Posterior cingulate gyrus (tissue), 11 donors: ENCODE measurements around the gene OPCML.

ENCODE experiments used
- DNase-seq, 10 donors: peaks; one replicate each; pipeline versions ENCODE4 v3.0.0 to v3.0.0-alpha.2; 2020 to 2021; ENCODE audit warnings: mixed read lengths in 3 of 10
- intact Hi-C: fragments of 100-400 bp; cut with DNase I; formaldehyde crosslinking; loops from one replicate; pipeline ENCODE4 v1.15.1; 2023

OPCML gene

DNA sequence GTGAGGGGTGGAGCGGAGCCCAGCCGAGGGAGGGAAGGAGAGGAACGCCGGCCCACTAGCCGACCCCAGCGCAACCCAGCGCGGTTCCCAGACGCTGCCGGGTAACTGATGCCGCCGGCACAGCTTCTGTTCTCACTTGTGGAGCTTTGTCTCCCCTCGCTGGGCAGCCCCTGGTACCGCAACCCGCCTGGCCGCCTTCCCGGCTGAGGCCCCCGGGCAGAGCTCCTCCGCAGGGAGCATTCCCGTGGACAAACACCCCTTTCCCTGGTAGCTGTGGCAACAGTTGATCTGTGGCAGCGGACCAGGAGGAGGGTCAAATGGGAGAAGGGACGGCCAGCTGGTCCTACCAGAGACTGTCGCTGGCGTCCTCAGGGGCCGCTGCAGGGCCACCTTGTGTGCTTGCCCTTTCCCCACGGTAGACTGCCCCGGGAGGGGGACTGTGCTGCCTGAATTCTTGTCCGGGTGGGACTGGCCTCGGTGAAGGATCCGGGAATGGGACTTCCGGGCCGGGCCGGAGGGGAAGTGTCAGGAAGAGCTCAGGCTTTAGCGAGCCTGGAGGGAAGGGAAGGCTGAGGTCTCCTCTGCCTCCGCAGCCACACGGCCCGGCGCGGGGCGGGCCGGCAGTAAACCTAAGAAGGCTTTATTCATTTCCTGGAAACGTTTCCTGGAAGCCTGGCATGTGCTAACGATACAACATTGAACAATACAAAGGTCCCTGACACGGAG, 468.0 kb downstream of the OPCML start:
- intact Hi-C loops, result loop anchor here (5.0 to 10.0 kb wide), 2 partner anchors 122 to 1370 kb away; no protein-coding TSS in a partner anchor
- peak; percentile 70 to 96 (median 74) for DNase-seq

DNA sequence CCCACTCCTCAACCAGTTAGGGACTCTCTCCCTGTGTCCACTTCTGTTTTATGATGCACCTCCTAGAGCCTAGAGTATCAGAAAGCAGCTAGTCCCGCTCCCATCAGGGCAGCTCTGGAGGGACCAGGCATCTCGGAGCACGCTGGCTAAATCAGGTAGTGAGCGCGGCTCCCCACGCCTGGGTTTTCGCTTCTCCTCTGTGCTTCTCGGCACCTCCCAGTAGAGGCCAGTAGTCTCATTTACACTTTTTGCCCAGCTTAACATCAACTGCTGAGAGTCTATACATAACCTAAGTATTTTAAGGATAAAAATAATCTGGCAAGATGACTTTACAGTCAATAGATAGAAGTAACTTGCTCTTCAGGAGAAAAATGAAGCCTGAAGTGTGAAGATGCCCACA, 473.8 kb downstream of the OPCML start:
- no peak for DNase-seq
- intact Hi-C loops, result no loop called here

DNA sequence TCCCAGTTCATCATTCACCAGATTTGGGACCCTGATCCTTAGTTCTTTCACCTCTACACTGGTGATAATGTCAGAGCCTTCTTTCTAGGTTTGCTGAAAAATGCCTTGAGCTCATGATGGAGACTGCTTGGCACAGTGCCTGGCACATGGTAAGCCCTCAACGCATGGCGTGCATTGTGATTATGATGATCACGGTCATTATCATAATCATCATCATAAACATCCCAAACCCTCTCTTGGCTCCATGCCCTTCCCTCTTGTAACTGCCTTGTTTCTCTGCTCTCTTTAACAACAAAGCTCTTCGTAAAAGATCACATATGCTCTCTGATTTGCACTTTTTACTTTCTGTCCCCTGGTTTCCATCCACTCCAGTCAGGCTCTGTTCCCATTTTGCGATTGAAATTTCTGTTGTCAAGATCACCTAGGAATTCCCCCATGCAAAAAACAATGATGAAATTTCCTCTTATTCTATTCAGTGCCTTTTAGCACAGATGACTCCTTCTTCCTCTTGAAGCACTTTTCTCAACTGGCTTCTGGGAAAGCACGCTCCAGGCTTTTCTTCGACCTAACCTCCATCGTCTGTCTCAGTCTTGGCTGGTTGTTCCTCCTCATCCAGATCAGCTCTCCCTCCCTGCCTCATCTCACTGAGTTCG, 479.1 kb downstream of the OPCML start:
- DNase-seq, result no peak
- intact Hi-C loops, result no loop called here

- intact Hi-C loops, result no loop called here
- DNase-seq, result no peak
These were observed 479.8 kb downstream of the OPCML start for GRCh38 chr11:133052537-133052936.

DNA sequence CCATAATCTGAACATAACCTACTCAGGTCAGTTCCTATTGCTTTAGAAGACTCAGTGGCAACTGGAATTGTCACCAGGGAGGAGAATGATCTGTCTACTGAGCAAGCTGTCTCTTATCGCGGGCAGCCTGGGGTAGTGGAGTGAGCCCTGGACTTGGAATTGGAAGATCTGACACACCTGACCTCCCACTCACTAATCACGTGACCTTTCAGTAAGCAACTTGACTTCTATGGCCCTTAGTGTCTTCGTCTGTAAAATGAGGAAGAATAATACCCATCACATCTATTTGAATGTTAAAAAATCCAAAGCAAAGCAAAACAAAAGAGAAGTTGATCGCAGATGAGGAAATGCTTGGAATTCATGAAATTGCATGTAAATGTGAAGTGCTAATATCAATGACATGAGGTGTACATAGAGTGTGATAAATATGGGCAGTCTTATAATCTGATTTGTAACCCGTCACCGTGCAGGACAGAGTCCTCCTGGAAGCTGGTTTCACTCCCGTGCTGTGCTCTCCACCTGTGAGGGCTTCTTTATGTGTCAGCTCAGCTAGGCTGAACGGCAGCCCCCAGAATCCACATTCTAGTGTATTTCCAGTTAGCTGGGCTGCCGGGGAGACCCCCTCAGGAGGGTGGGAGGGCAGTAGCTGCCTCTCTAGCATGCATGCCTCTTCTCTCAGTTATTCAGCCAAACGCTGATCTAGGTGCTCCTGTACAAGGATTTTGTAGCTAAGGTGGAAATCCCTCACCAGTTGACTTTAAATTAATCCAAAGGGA, 482.9 kb downstream of the OPCML start:
- intact Hi-C loops, result no loop called here
- no peak for DNase-seq

GRCh38 chr11:133048270-133048669, 484.0 kb downstream of the OPCML start:
- DNase-seq, result no peak
- intact Hi-C loops, result no loop called here

DNA sequence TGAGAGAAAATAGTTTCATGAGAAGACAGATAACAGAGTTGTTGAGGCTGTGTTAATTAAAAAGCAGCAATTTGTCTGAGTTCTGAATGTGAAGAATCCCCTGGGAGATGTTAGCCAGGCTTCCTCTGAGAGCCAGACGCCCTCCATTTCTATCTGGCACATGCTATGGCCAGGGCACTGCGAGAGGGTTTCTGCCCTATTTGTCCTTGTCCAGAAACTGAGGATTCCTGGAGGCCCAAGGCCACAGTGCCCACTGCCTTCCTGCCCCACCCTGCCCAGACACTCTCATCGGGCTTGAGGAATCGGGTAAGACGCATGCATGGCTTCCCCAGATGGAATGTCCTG, 484.6 kb downstream of the OPCML start:
- intact Hi-C loops, result no loop called here
- DNase-seq, result no peak

DNA sequence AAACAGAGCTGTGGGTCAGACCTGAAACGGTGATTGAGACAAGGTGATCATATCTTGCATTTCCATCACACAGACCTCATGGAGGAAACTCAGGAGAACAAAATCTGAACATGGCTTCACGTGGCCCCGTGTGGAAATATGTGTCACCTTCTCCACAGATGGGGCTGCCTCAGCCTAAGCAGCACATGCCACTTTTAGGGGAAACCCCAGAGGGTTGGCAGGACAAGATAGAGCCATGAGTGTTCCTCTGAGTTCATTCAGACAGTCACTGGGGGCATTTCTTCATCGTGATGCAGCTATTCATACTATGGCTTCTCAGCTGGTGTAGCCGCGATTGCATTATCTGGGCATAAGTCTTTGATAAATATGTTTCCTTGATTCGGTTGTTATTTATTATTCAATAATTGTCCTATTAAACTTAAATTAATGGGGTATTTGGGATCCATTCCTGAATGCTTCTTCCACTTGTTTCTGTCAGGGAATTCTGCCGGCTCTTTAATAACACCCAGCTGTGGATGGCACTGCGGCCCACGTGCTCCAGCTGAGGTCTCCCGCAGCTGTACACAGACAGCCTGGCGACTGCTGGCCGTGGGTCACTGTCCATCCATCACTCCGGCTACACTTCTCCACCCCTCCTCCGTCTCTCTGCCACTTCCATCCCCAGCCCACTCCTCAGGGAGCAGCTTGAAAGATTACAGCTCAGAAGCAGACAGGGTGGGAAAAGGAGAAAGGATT, 485.1 kb downstream of the OPCML start:
- peak in 3 of 10 donors; percentile 13 to 46 (median 36) for DNase-seq
- intact Hi-C loops, result no loop called here

- no peak for DNase-seq
- intact Hi-C loops, result no loop called here
These were observed 486.0 kb downstream of the OPCML start for GRCh38 chr11:133046252-133046651.

DNA sequence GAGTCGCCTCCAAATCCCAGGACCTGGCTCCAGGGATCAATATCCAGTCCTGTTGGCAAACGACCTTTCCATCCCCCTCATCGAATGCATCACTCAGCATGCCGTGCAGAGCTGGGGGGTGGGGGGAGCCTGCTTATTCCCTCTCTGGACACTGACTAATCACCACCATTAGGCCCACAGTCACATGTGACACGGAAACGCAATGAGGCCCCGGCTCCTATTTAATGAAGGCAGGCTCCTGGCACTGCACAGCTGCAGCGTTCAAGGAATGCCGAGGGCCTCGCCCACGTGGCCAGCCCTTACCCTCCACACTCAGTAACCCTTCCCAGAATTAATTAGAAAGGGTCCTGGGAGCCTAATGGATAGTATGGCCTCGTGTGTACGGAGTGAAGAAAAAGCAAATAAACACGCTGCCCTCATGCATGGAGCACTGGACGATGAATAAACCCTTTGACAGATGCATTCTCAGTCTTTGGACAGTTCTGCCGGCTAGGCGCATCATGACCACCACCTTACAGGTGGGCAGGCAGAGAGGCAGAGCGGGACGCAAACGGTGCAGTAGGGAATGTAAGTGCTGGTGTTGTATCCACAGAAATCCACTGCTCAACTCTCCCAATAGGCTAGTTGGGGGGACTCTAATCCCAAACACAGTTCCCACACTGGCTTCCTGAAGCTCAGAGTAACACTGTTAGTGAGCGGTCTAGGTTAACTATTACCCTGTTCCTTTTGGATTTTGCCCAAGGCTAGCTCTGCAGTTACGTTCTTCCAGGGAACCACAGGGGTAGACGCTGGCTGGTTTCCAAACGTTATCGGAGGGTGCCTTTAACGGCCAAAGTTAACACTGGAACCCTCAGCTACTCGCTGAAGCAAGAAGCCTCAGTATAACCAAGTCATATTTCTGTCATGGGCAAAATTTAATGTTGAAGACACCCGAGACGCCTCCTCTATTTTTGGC, 490.1 kb downstream of the OPCML start:
- intact Hi-C loops, result no loop called here
- no peak for DNase-seq

DNA sequence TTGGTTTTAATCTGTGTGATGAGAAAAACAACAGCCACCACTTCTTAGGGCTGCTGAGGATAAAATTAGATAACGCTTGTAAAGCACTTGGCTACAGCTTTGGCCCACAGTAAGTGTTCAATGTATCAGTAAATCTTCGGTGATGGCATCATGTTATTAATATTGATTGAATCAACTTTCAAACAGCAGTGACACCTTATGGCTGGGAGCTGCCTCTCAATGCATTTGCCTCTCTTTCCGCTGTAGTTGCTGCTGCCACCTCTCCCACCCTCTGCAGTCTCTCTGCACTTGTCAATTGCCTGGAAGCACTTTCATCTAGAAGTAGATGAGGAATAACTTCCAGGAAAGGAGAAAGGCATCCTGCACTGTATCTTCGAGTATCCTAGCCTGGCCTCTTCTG, 491.1 kb downstream of the OPCML start:
- no peak for DNase-seq
- intact Hi-C loops, result no loop called here

GRCh38 chr11:133040289-133040900, 491.9 kb downstream of the OPCML start:
- no peak for DNase-seq
- intact Hi-C loops, result no loop called here

DNA sequence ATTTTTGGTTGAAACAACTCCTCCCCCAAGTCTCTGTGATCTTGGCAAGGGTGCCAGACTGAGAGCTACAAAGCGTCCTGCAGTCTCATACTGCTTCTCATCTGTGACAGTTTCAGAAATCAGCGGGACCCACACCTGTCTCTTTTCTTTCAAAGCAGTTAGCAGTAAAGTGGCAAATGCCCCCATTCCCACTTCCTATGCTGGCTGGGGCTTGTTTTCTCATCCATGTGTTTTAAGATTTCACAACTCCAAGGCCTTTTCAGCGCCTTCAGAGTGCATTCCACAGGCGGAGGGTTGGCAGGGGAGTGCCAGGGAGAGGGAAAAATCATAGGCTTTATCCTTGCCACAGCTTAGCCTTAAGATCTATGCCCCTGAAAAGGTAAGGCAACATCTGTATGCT, 493.5 kb downstream of the OPCML start:
- peak in 1 of 10 donors; percentile 72 for DNase-seq
- intact Hi-C loops, result no loop called here

DNA sequence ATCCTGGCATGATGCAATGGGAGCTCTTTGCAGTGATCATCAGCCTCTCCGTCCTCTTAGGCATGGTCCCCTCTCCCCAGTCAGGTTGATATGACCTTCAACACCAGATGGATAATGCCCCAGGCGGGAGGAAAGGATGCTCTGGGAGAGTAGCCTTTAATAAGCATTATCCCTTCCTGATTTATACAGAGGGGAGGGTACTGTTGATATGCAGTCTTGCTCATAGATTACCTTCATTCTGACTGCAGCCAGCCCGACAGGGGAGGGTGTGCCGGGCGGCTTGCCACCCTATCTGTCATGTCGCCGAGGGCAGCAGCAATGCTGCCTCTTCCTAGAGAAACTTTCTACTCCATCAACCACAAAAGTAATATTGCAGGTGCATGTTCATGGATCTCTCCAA, 497.4 kb downstream of the OPCML start:
- DNase-seq, result no peak
- intact Hi-C loops, result no loop called here

DNA sequence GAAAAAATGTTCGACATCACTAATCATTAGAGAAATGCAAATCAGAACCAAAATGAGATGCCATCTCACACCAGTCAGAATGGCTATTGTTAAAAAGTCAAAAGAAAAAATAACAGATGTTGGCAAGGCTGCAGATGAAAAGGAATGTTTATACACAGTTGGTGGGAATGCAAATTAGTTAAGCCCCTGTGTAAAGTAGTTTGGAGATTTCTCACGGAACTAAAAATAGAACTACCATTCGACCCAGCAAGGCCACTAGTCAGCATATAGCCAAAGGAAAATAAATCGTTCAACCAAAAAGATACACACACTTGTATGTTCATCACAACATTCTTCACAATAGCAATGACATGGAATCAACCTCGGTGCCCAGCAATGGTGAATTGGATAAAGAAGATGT, 503.2 kb downstream of the OPCML start:
- no peak for DNase-seq
- intact Hi-C loops, result no loop called here

GRCh38 chr11:133026952-133027351, 505.3 kb downstream of the OPCML start:
- no peak for DNase-seq
- intact Hi-C loops, result no loop called here

DNA sequence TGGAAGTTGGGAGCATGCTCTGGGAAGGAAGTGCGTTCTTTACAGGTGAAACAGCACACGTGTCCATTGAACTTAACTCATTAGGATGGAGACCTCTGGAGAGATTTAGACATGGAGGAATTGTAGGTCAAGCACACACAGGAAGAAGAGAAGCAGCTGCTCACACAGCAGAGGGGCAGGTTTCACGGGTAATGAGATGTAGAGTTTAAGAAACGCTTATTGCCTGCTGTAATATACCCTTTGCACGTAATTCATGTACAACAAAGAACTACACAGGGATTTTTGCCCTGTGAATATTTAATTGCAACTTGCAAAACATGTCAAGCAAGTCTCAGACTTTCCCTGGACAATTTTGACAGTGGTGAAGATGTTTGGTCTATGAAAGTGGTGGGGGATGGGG, 508.0 kb downstream of the OPCML start:
- intact Hi-C loops, result no loop called here
- DNase-seq, result no peak

DNA sequence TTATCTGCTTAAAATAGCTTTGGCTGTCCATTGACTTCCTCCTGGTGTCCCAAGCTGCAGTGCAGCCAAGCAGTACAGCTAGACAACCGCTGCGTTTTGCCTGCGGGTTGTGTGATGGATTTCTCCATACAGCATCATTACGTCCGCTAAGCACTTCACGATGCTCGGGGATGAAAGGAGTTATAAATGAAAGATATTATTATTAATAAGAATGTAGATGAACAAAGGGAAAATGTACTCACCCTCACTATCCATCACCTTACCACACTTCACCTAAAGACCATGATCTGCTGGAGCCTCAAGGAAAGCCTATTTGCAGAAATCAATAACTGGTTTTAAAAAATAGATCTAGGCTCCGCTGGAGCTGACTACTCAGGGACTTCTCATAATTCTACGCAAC, 509.1 kb downstream of the OPCML start:
- intact Hi-C loops, result no loop called here
- DNase-seq, result no peak

DNA sequence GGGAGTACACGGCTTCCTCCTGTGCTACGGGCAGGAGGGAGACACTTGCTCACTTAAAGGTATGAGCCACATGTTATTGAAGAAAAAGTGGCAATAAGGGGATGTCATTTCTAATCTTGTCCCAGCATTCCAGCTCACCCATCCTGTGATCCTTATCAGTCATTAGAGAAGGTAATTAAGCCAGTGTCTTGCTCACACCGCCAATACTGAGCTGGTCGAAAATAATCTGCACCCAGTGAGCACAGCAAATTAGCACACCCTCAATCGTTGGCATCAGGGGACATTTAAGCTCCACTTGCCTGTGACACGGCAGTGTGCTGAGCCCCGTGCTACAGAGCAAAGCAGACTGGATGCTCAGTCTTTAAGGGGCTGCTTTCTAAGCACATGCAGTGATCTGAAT, 510.7 kb downstream of the OPCML start:
- intact Hi-C loops, result no loop called here
- DNase-seq, result no peak

- no peak for DNase-seq
- intact Hi-C loops, result no loop called here
These were observed 512.0 kb downstream of the OPCML start for GRCh38 chr11:133020372-133020714.
